Lower leg skin (tissue), 3 donors: ENCODE data around the gene RTN1.

Experiments
- CTCF ChIP-seq, 3 donors: fragments of 450-650 bp; IDR thresholded peaks; one replicate each; pipeline ENCODE4 v1.5.1; 2016; ENCODE audit warnings: antibody characterized with exemption in 3 of 3, mild to moderate bottlenecking in 3 of 3, moderate library complexity in 2 of 3
- POLR2A ChIP-seq, 2 donors: fragments of 450-650 bp; IDR thresholded peaks; one replicate each; pipeline ENCODE4 v1.6.1; 2016 to 2017; ENCODE audit warnings: antibody characterized with exemption in 2 of 2, mild to moderate bottlenecking in 1 of 2, moderate library complexity in 1 of 2

GRCh38 chr14:59832653-59833294 lies 37.8 kb downstream of the RTN1 start:
- no peak for TF ChIP-seq CTCF (IDR thresholded peaks at IDR 0.05)
- TF ChIP-seq POLR2A (IDR thresholded peaks at IDR 0.05): no peak
